Stomach (tissue), 9 donors: ENCODE measurements around the gene KLHDC9. TPM values are rescaled to one million over a fixed set of nuclear protein-coding genes. Genes with fewer than 3 reads are reported as not detected.
A peak's percentile ranks its signal among the peaks of the same experiment; 100 is the strongest.
"Not testable (repeated sequence)": the region's sequence is repeated elsewhere in the genome, so short reads cannot be mapped to it uniquely, and the experiment has no call there.

ENCODE experiments used
- DNase-seq, 2 donors: peaks; one replicate each; pipeline versions ENCODE4 v3.0.0 to v3.0.0-alpha.2; 2013 to 2019
- H3K27ac ChIP-seq, 5 donors: fragments of 200-600 bp in 4 of 5; sonication (generic) in 4 of 5; one replicate each; pipeline ENCODE4 v1.5.1; 2013 to 2019; ENCODE audit warnings: mild to moderate bottlenecking in 1 of 5, moderate library complexity in 1 of 5
- H3K27me3 ChIP-seq, 3 donors: fragments of 200-600 bp; sonication (generic); one replicate each; pipeline ENCODE4 v1.5.1; 2017 to 2019; ENCODE audit warnings: mixed run types in 1 of 3
- H3K36me3 ChIP-seq, 4 donors: fragments of 200-600 bp; sonication (generic); 1 replicate in 3 of 4; 2 replicates in 1 of 4; pipeline ENCODE4 v1.5.1; 2016 to 2019
- H3K4me1 ChIP-seq, 4 donors: fragments of 200-600 bp; sonication (generic); one replicate each; pipeline ENCODE4 v1.5.1; 2016 to 2019
- H3K4me3 ChIP-seq, 4 donors: fragments of 200-600 bp; sonication (generic) in 3 of 4; one replicate each; pipeline ENCODE4 v1.5.1; 2016 to 2019; ENCODE audit warnings: mild to moderate bottlenecking in 1 of 4
- H3K9me3 ChIP-seq, 4 donors: fragments of 200-600 bp; sonication (generic); one replicate each; pipeline ENCODE4 v1.5.1; 2016 to 2019
- EP300 ChIP-seq: sonication (generic); formaldehyde crosslinking; IDR thresholded peaks from one replicate; pipeline ENCODE4 v1.6.1; 2017; ENCODE audit warnings: antibody characterized with exemption
- POLR2A ChIP-seq, 4 donors: fragments of 450-650 bp; IDR thresholded peaks; one replicate each; pipeline ENCODE4 v1.6.1; 2016; ENCODE audit warnings: antibody characterized with exemption in 4 of 4, control low read depth in 2 of 4, mild to moderate bottlenecking in 1 of 4, moderate library complexity in 1 of 4
- POLR2AphosphoS5 ChIP-seq, 3 donors: sonication (generic); formaldehyde crosslinking; IDR thresholded peaks; one replicate each; pipeline ENCODE4 v1.6.1; 2016; ENCODE audit warnings: antibody characterized with exemption in 3 of 3
- WGBS, 5 donors: extraction: QIAGEN DNeasy Blood & Tissue Kit in 3 of 5; methylation state at CpG; one replicate each; pipeline versions ENCODE4 v1.1.5 to v1.1.7; 2013 to 2018; 5-methylcytosine and 5-hydroxymethylcytosine counted together
- intact Hi-C: fragments of 100-400 bp; cut with DNase I; formaldehyde crosslinking; loops from one replicate; pipeline ENCODE4 v1.15.1; 2023; ENCODE audit warnings: low total_unique reads
- polyA plus RNA-seq, 3 donors: library from polyadenylated mRNA; stranded (reverse); fragments of 200-250 nt; gene quantifications; one replicate each; pipeline ENCODE4 v1.2.3, GENCODE V29; 2013
- total RNA-seq, 5 donors: library from RNA; depleted of rRNA; stranded (reverse); fragments of >200 nt; gene quantifications; one replicate each; pipeline versions ENCODE4 v1.1.0 to v1.2.3, GENCODE V29; 2014 to 2016
- TF ChIP-seq, protein P1 (sequence below), 7 experiments: fragments of 450-650 bp in 4 of 7; fragments of 200-600 bp in 3 of 7; sonication (generic) in 3 of 7; IDR thresholded peaks; one replicate each; pipeline ENCODE4 v1.5.1; 2016 to 2019; ENCODE audit warnings: antibody characterized with exemption in 7 of 7, control low read depth in 2 of 7, mild to moderate bottlenecking in 1 of 7
- donor health status: healthy with polysubstance abuse.
- donor health status: Bipolar disorder and iron deficiency.
- donor health status: healthy.

Gene KLHDC9
- total and polyA plus RNA-seq, 8 donors, result 1.3 to 41.4 (median 5.0) TPM

DNA sequence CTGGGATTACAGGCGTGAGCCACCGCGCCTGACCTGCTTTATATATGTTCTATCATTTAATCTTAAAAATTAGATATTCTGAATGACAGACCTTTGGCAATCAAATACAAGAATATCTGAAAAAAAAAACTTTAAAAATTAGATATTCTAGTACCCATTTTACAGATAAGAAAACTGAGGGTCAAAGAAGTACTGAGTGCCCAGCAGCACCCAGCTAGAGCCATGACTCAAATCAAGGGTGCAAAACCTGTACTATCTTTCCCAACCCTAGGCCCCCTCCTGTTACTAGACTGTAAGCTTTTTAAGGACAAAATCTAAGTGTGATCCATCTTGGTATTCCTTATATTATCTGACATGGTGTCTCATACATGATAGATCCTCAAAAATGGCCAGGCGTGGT is 36.7 kb upstream of the KLHDC9 start:
- H3K4me3 ChIP-seq, result no peak overlapping the region
- no peak for DNase-seq
- intact Hi-C loops, result no loop called here
- TF ChIP-seq EP300 (no peak), POLR2AphosphoS5 (IDR thresholded peaks at IDR 0.05) (no peak), POLR2A (IDR thresholded peaks at IDR 0.05) (no peak)
- TF ChIP-seq, protein P1, sequence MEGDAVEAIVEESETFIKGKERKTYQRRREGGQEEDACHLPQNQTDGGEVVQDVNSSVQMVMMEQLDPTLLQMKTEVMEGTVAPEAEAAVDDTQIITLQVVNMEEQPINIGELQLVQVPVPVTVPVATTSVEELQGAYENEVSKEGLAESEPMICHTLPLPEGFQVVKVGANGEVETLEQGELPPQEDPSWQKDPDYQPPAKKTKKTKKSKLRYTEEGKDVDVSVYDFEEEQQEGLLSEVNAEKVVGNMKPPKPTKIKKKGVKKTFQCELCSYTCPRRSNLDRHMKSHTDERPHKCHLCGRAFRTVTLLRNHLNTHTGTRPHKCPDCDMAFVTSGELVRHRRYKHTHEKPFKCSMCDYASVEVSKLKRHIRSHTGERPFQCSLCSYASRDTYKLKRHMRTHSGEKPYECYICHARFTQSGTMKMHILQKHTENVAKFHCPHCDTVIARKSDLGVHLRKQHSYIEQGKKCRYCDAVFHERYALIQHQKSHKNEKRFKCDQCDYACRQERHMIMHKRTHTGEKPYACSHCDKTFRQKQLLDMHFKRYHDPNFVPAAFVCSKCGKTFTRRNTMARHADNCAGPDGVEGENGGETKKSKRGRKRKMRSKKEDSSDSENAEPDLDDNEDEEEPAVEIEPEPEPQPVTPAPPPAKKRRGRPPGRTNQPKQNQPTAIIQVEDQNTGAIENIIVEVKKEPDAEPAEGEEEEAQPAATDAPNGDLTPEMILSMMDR (IDR thresholded peaks at IDR 0.05), result no peak
- peaks cover 0 to 4% (median 0%) of the 10 kb centered on the region in 4 donors for H3K4me1 ChIP-seq
- peaks cover 0 to 4% (median 0%) of the 10 kb centered on the region in 4 donors for H3K36me3 ChIP-seq
- no peak overlapping the region for H3K27ac ChIP-seq
- H3K27me3 ChIP-seq, result peaks cover 0 to 11% (median 0%) of the 10 kb centered on the region in 3 donors
- WGBS, 5 donors, result 92 to 95% (median 93%) methylated on average over 4 of the region's 4 CpGs
- no peaks in the 10 kb centered on the region for H3K9me3 ChIP-seq

DNA sequence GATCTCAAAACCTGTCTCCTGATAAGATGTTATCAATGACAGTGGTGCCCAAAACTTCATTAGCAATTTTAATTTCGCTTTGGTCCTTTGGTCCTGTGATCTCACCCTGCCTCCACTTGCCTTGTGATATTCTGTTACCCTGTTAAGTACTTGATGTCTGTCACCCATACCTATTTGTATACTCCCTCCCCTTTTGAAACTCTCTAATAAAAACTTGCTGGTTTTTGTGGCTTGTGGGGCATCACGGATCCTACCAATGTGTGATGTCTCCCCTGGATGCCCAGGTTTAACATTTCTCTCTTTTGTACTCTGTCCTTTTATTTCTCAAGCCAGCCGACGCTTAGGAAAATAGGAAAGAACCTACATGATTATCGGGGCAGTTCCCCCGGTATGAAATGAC is 34.2 kb upstream of the KLHDC9 start:
- 54 to 66% (median 60%) methylated on average over 6 of the region's 6 CpGs for WGBS, 5 donors
- H3K9me3 ChIP-seq, H3K27ac ChIP-seq, intact Hi-C loops, H3K4me3 ChIP-seq, H3K36me3 ChIP-seq, DNase-seq: not testable (repeated sequence)
- Histone ChIP-seq H3K27me3 (peaks cover 0 to 10% (median 0%) of the 10 kb centered on the region in 3 donors), H3K4me1 (peaks cover 0 to 13% (median 0%) of the 10 kb centered on the region in 4 donors)

DNA sequence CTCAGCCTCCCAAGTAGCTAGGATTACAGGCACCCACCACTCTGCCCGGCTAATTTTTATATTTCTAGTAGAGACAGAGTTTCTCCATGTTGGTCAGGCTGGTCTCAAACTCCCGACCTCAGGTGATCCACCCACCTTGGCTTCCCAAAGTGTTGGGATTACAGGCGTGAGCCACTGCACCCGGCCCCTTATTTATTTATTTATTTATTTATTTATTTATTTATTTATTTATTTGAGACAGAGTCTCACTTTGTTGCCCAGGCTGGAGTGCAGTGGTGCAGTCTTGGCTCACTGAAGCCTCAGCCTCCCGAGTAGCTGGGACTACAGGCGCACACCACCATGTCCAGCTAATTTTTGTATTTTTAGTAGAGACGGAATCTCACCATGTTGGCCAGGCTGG is 32.5 kb upstream of the KLHDC9 start:
- 91 to 96% (median 92%) methylated on average over 7 of the region's 7 CpGs for WGBS, 5 donors
- H3K36me3 ChIP-seq, intact Hi-C loops, H3K27ac ChIP-seq, DNase-seq, H3K9me3 ChIP-seq, H3K4me3 ChIP-seq: not testable (repeated sequence)
- Histone ChIP-seq H3K4me1 (peaks cover 0 to 18% (median 0%) of the 10 kb centered on the region in 4 donors), H3K27me3 (peaks cover 0 to 10% (median 0%) of the 10 kb centered on the region in 3 donors)

DNA sequence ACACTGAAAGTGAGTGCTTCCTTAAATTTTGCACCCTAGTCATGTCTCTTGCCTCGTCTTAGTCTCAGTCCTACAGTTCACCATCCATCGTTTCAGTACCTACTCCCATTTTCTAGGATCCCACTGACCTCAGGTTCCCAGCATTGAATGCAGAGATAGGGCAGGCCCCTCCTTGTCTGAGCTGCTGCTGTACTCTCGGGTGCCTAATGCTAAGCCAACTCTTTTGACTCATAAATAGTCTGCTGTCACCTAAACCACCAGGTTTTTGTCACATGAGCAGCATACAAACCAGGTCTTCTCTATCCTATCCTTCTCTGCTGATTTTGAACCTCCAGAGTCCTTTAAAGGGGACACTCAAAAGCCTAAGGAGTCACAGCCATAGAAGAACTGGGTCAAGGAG is 31.5 kb upstream of the KLHDC9 start:
- no peak for DNase-seq
- Histone ChIP-seq H3K4me1 (peaks cover 0 to 18% (median 0%) of the 10 kb centered on the region in 4 donors), H3K4me3 (no peak overlapping the region), H3K36me3 (no peaks in the 10 kb centered on the region), H3K27ac (no peak overlapping the region), H3K9me3 (no peaks in the 10 kb centered on the region), H3K27me3 (peaks cover 0 to 10% (median 0%) of the 10 kb centered on the region in 3 donors)
- WGBS, 5 donors, result 62 to 71% (median 67%) methylated on average over 3 of the region's 3 CpGs
- intact Hi-C loops, result no loop called here
- TF ChIP-seq EP300 (no peak), POLR2A (IDR thresholded peaks at IDR 0.05) (no peak), POLR2AphosphoS5 (IDR thresholded peaks at IDR 0.05) (no peak)
- TF ChIP-seq, protein P1 (IDR thresholded peaks at IDR 0.05), result no peak

DNA sequence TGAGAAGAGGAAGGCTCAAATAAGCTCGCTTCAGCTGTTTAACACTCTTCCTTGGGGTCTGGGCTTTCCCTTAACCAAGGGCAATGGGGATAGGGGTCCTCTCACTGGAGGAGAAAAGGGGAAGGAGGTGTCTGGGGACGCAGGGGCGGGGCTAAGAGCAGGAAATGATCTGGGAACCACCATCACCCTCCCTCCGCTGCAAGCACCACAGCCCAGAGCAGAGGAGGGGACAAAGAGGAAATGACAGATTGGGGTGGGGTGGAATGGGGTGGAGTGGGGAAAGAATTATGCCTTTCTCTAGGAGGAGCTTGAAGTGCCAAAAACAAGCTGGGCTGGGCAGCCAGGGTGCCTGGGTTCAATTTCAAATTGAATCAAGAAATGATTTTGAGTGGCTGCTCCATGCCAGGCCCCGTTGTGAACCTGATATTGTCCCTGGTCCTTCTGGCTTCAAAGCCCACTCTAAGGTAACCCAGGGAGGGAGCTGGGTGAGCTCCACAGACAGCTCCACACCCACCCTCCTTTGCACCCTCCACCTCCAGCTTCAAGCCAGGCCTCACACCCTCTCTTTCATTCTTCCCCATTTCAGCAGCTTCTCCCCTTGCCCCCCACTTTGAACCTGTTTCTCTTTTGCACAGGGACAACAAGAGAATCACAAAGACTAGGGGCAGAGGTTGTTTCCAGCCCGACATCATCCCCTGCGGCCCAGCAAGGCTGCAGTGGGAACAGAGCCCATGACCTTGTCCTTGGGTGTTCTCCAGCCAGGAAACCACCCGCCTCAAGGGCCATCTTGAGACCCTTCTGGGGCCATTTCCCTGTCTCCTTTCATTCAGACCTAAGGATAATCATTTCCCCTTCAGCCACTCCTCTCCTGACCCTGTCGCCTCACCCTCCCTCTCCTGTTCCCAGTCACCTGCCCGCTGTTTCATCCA is 29.6 kb upstream of the KLHDC9 start:
- WGBS, 5 donors, result 59 to 73% (median 69%) methylated on average over 10 of the region's 10 CpGs
- TF ChIP-seq, protein P1 (IDR thresholded peaks at IDR 0.05), result no peak
- TF ChIP-seq POLR2AphosphoS5 (IDR thresholded peaks at IDR 0.05) (no peak), POLR2A (IDR thresholded peaks at IDR 0.05) (no peak), EP300 (no peak)
- Histone ChIP-seq H3K27ac (peak overlapping the region; percentile 26 to 90 (median 73)), H3K9me3 (no peaks in the 10 kb centered on the region), H3K4me1 (peaks cover 0 to 18% (median 0%) of the 10 kb centered on the region in 4 donors), H3K27me3 (peaks cover 0 to 9% (median 0%) of the 10 kb centered on the region in 3 donors), H3K4me3 (peak overlapping the region; percentile 36 to 52 (median 43)), H3K36me3 (peaks cover 0 to 11% (median under 1%) of the 10 kb centered on the region in 4 donors)
- intact Hi-C loops, result no loop called here
- peak; percentile 62 to 82 for DNase-seq
